Activated CD8-positive, alpha-beta memory T cell treated with anti-CD3 and anti-CD28 coated beads, Interleukin-2, amount 50 U/mL, for 48 hours (primary cell): ENCODE data around the gene C2orf68.
"Not testable (repeated sequence)": the region's sequence is repeated elsewhere in the genome, so short reads cannot be mapped to it uniquely, and the experiment has no call there.

Experiments
- DNase-seq: peaks from one replicate; pipeline ENCODE4 v3.0.0-alpha.2; 2020

The C2orf68 gene

GRCh38 chr2:85579266-85579935 lies 32.5 kb downstream of the C2orf68 start:
- DNase-seq, result no peak

DNA sequence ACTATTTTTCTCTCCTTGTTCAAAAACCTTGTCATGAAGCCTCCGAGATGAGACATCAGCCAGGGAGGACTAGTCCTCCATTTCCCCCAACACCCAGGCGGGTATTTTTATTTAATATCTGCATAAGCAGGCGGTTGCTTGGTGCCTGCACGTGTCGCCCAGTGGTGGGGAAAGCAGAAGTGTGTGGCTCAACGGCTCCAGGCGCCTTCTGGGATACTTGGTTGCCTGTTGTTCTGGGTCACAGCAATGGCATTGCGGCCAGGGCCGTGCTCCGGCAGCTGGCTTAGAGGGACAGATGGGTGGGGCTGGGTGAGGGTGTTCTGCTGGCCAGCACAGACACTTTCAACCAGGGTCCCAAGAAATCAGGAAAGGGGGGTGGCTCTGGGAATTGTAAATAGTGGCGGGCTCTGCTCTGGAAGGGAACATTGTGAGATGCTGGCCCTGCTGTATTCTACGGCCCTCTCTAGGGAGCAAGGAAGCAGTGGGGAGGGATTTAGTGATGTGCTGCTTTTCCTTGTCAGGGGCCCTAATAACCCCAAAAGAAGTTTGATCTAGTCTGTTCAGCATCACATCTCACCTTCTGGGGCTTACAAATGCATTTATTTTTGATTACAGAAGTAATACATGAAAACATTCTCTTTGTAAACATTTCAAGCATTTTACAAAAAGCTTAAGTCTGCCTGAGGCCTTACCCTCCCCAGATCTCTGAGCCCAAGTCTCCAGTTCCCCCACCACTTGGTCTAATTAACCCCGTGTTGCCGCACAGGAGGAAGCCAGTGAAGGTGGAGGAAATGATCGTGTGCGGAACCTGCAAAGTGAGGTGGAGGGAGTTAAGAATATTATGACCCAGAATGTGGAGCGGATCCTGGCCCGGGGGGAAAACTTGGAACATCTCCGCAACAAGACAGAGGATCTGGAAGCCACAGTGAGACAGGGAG lies 33.4 kb downstream of the C2orf68 start:
- no peak for DNase-seq

DNA sequence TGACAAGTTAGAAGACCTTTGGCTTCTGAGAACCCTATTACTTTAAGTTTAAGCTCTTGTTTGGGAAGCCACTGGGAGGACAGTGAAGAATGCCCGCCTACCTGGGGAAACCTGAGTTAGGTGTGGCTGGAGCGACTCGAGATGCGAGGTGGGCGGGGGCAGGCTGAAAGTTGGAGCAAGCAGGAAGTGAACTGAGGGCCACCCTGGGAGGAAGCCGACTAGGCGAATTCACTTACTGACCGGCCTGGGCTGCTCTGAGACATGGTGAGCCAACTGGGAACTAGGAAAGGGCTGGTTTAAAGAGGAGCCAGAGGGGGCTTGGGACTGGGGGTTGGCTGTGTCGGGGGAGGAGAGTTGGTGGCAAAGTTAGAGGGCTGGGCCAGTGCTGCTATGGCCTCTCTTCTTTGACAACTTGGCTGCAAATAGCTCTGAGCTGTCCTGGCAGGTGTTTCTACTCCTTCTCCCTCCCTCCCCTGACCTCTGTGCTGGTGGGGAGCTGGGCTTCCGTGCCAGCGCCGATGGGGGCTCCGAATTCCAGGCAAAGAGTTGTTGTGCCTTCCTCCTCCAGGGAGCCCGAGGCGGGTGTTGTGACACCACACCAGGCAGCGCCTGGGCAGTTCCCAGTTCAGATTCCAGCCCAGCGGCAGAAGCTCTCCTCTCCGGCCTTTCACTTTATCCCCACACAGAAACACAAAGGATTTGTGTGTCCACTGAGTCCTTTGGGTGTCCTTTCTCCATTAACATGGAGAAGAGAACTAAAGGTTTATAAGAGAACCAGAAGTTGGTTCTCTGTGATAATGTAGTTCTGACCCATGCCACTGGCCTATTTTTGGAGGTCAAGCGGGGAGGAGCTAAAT lies 34.3 kb downstream of the C2orf68 start, which contains the start of gene VAMP8:
TSS of gene VAMP8 (plus strand) at position 201 of the 857 bp plus-strand sequence. CDS start at position 262, 61 bp downstream.
- peak; percentile 81 for DNase-seq

GRCh38 chr2:85577063-85577385 lies 34.8 kb downstream of the C2orf68 start:
- no peak for DNase-seq

DNA sequence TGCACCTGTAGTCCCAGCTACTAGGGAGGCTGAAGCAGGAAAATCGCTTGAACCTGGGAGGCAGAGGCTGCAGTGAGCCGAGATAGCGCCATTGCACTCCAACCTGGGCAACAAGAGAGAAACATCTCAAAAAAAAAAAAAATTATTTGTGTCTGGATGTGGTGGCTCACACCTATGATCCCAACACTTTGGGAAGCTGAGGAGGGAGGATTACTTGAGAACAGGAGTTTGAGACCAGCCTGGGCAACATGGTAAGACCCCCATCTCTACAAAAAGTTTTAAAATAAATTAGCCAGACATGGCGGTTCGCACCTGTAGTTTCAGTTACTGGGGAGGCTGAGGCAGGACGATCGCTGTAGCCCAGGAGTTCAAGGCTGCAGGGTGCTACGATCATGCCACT lies 36.1 kb downstream of the C2orf68 start:
- no peak for DNase-seq

DNA sequence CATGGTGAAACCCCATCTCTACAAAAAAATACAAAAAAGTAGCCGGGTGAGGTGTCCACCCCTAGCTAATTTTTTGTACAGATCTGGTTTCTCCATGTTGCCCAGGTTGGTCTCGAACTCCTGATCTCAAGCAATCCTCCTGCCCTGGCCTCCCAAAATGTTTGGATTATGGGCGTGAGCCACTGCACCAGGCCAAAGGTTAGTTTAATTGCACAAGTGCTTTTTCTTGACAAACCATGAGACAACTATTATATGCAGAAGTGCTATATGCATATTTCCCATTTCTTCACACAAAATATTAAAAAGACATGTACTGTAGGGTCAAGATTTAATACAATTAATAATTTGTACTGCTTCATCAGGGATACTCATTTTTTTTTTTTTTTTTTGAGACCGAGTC lies 45.6 kb downstream of the C2orf68 start:
- no peak for DNase-seq

GRCh38 chr2:85564144-85564563 lies 47.7 kb downstream of the C2orf68 start:
- DNase-seq, result no peak

DNA sequence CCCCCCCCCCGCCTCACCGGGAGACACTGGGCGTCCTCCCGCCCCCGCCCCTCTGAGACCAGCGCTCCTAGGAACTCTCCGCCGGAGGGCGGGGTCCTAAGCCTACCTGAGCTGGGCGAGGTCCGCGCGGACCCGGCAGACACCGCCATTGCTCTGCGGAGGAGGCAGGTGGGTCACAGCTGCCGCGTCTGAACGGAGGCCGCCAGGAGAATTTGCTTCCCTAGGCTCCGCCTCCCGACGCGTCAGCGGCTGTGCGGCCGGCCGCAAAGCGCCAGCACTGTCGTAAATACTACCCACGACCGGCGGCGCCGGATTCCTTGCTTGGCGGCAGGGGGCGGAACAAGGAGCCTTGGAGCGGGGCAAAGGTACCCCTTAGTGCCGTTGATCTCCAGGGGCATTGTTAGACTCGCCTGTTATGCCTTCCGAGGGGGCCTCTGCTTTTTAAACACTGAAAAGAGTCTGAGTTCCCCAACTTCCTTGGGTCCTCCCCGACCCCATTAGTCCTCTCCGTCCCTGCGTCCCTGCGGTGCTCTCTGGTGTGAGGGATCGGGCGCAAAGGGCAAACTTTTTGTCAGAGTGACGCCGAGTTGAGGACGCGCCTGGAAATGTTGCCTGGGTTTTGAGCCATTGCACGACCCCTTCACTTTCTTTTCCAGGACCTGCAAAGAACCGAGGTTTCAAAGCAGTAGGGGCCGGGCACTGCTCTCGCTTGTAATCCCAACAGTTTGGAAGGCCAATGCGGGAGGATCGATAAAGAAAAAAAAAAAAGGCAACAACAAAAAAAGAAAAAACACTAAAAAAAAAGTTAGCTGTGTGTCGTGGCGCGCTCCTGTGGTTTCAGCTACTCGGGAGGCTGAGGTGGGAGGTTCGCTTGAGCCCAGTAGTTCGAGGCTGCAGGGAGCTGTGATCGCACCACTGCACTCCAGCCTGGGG lies 50.3 kb downstream of the C2orf68 start, which contains the start of gene GGCX:
TSS of gene GGCX (minus strand) at position 214 of the 933 bp plus-strand sequence. CDS start at position 149, 65 bp downstream.
- DNase-seq, result peak; percentile 97

DNA sequence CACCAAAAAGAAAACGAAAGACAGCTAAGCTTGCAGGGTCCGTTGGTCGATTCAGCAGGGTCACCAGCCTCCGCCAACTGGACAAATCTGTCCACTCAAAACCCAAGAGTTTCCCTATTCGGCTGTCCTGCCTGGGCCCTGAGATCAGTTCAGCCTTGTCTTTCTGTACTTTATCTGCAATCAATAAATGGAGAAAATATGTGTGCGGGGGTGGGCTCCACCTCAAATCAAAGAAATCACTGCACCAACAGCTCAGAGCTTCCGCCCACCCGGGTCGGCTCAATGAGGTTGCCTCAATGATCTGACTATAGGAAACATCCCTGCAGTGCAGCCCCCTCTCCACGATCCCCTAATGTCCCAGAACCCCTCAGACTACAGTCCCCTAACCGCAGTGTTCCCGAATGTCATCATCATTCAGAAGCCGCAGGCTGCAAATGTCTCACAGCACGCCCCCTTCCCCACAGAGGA lies 51.0 kb downstream of the C2orf68 start:
- DNase-seq, result no peak

GRCh38 chr2:85560403-85560726 lies 51.5 kb downstream of the C2orf68 start:
- not testable (repeated sequence) for DNase-seq

- no peak for DNase-seq
Observed at GRCh38 chr2:85558160-85558559, 53.7 kb downstream of the C2orf68 start.

- DNase-seq, result no peak
Observed at GRCh38 chr2:85557130-85557529, 54.7 kb downstream of the C2orf68 start.
